Esophagus squamous epithelium (tissue), 4 donors: ENCODE results near the gene ZRANB3.

Experiments used
- POLR2A ChIP-seq, 4 donors: fragments of 450-650 bp; IDR thresholded peaks; one replicate each; pipeline ENCODE4 v1.6.1; 2017; ENCODE audit warnings: antibody characterized with exemption in 4 of 4, mild to moderate bottlenecking in 4 of 4, moderate library complexity in 3 of 4
- TF ChIP-seq, protein P1 (sequence below), 6 experiments: fragments of 450-650 bp in 4 of 6; fragments of 200-600 bp in 2 of 6; sonication (generic) in 2 of 6; IDR thresholded peaks; one replicate each; pipeline ENCODE4 v1.5.1; 2016 to 2019; ENCODE audit warnings: antibody characterized with exemption in 6 of 6, mild to moderate bottlenecking in 4 of 6, moderate library complexity in 4 of 6

DNA sequence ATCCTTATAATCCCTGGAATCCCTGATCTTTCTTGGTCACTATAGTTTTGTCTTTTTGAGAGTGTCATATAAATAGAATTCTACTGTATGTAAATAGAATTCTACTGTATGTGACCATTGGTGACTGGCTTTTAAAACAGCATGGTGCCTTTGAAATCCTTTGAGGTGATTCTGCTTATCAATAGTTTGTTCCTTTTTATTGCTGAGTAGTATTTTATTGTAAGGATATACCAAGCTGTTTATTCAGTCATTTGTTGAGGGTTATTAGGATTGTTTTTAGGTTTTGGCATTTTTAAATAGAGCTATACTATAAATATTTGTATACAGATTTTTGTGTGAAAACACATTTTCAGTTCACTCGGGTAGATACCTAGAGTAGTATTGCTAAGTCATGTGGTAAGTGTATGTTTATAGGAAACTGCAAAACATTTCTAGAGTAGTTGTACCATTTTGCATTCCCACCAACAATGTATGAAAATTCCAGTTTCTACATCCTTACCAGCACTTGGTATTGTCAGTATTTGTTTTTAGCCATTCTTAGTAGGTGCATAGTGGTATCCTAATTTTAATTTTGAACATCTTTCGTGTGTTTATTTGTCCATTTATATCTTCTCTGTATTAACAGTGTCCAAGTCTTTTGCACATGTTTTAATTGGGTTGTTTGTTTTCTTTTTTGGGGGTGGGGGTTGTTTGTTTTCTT, 433.3 kb downstream of the ZRANB3 start:
- TF ChIP-seq, protein P1, sequence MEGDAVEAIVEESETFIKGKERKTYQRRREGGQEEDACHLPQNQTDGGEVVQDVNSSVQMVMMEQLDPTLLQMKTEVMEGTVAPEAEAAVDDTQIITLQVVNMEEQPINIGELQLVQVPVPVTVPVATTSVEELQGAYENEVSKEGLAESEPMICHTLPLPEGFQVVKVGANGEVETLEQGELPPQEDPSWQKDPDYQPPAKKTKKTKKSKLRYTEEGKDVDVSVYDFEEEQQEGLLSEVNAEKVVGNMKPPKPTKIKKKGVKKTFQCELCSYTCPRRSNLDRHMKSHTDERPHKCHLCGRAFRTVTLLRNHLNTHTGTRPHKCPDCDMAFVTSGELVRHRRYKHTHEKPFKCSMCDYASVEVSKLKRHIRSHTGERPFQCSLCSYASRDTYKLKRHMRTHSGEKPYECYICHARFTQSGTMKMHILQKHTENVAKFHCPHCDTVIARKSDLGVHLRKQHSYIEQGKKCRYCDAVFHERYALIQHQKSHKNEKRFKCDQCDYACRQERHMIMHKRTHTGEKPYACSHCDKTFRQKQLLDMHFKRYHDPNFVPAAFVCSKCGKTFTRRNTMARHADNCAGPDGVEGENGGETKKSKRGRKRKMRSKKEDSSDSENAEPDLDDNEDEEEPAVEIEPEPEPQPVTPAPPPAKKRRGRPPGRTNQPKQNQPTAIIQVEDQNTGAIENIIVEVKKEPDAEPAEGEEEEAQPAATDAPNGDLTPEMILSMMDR (IDR thresholded peaks at IDR 0.05), result no peak
- no peak for TF ChIP-seq POLR2A (IDR thresholded peaks at IDR 0.05)
